HEK293T (cell line): ENCODE measurements around the gene ZYG11A.
A peak's percentile ranks its signal among the peaks of the same experiment; 100 is the strongest.

ENCODE experiments used
- CTCF ChIA-PET: fragments of 350-600 bp; formaldehyde crosslinking; extraction: SDS; loops from one replicate; lab custom pipeline; 2021; ENCODE audit warnings: antibody characterized with exemption, inconsistent platforms; lab: Yijun Ruan, JAX
- POLR2A ChIA-PET: fragments of 350-600 bp; formaldehyde crosslinking; extraction: SDS; loops from one replicate; lab custom pipeline; 2020; ENCODE audit warnings: antibody characterized with exemption, inconsistent platforms; lab: Yijun Ruan, JAX
- DNase-seq: peaks from one replicate; pipeline ENCODE4 v3.0.0; 2012; ENCODE audit warnings: mixed read lengths; ENCODE audit errors: extremely low spot score
- ARNT ChIP-seq: fragments of 450-650 bp; IDR thresholded peaks from 2 replicates; pipeline ENCODE4 v1.6.1; 2017; ENCODE audit warnings: mild to moderate bottlenecking
- BHLHE40 ChIP-seq: fragments of 450-650 bp; IDR thresholded peaks from 2 replicates; pipeline ENCODE4 v1.6.1; 2016; ENCODE audit warnings: mild to moderate bottlenecking, moderate library complexity, borderline replicate concordance
- CTBP1 ChIP-seq: fragments of 450-650 bp; IDR thresholded peaks from 2 replicates; pipeline ENCODE4 v1.6.1; 2016; ENCODE audit warnings: borderline replicate concordance
- ELF4 ChIP-seq: fragments of 450-650 bp; IDR thresholded peaks from 2 replicates; pipeline ENCODE4 v1.6.1; 2017; ENCODE audit warnings: antibody characterized with exemption
- FOXK2 ChIP-seq: fragments of 450-650 bp; IDR thresholded peaks from 2 replicates; pipeline ENCODE4 v1.6.1; 2016; ENCODE audit warnings: mild to moderate bottlenecking
- FOXM1 ChIP-seq: fragments of 450-650 bp; IDR thresholded peaks from 2 replicates; pipeline ENCODE4 v1.6.1; 2017; ENCODE audit warnings: mild to moderate bottlenecking, borderline replicate concordance
- HDGF ChIP-seq: fragments of 450-650 bp; IDR thresholded peaks from 2 replicates; pipeline ENCODE4 v1.6.1; 2017; ENCODE audit warnings: antibody characterized with exemption, borderline replicate concordance
- L3MBTL2 ChIP-seq: fragments of 450-650 bp; conservative IDR thresholded peaks from 2 replicates; pipeline ENCODE4 v1.6.1; 2016; ENCODE audit warnings: mild to moderate bottlenecking
- LEF1 ChIP-seq: fragments of 450-650 bp; IDR thresholded peaks from 2 replicates; pipeline ENCODE4 v1.6.1; 2017; ENCODE audit warnings: mild to moderate bottlenecking, borderline replicate concordance
- NFRKB ChIP-seq: fragments of 450-650 bp; IDR thresholded peaks from 2 replicates; pipeline ENCODE4 v1.6.1; 2016; ENCODE audit warnings: mild to moderate bottlenecking, moderate library complexity
- SP1 ChIP-seq: fragments of 450-650 bp; IDR thresholded peaks from 2 replicates; pipeline ENCODE4 v1.6.1; 2017
- SUZ12 ChIP-seq: fragments of 450-650 bp; IDR thresholded peaks from 2 replicates; pipeline ENCODE4 v1.6.1; 2016; ENCODE audit warnings: mild to moderate bottlenecking
- TARDBP ChIP-seq: fragments of 450-650 bp; IDR thresholded peaks from 2 replicates; pipeline ENCODE4 v1.6.1; 2016
- ZNF384 ChIP-seq: fragments of 450-650 bp; IDR thresholded peaks from 2 replicates; pipeline ENCODE4 v1.6.1; 2016
- TF ChIP-seq, protein P1 (sequence below): fragments of 450-650 bp; IDR thresholded peaks from 2 replicates; pipeline ENCODE4 v1.6.1; 2016

The ZYG11A gene

DNA sequence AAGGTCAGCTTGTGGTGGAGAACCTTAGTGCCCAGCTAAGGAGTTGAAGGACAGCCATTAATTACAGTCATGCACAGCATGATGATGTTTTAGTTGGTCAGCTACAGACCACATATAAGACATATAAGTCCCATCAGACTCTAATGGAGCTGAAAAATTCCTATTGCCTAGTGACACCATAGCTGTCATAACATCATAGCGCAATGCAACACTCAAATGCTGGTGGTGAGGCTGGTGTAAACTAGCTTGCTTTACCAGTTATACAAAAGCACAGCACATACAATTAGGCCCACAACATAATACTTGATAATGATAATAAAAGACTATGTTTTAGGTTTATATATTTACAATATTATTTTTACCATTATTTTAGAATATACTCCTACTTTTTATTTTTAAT lies 75.0 kb downstream of the ZYG11A start:
- ChIA-PET CTCF (no interaction called here), POLR2A (no interaction called here)
- DNase-seq, result no peak
- TF ChIP-seq BHLHE40 (no peak), ZNF384 (no peak), TARDBP (no peak), FOXM1 (no peak), ELF4 (no peak)
- TF ChIP-seq, protein P1, sequence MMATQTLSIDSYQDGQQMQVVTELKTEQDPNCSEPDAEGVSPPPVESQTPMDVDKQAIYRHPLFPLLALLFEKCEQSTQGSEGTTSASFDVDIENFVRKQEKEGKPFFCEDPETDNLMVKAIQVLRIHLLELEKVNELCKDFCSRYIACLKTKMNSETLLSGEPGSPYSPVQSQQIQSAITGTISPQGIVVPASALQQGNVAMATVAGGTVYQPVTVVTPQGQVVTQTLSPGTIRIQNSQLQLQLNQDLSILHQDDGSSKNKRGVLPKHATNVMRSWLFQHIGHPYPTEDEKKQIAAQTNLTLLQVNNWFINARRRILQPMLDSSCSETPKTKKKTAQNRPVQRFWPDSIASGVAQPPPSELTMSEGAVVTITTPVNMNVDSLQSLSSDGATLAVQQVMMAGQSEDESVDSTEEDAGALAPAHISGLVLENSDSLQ, result no peak

DNA sequence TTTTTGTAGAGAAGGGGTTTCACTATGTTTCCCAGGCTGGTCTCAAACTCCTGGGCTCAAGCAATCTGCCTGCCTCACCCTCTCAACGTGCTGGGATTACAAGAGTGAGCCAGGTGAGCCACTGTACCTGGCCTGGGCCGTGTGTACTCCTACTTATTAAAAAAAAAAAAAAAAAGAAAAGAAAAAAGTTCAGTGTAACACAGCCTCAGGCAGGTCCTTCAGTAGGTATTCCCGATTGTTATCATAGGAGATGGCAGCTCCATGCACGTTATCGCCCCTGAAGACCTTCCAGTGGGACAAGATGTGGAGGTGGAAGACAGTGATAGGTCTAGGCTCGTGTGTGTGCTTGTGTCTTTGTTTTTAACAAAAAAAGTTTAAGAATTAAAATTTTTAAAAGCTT lies 75.6 kb downstream of the ZYG11A start:
- no peak for DNase-seq
- POLR2A ChIA-PET, result interaction anchor here (1.2 kb wide), 1 partner anchor 9 kb away, joined by 4 read pairs; the partner anchor contains the start of gene SCP2
- TF ChIP-seq LEF1 (no peak), SUZ12 (no peak), TARDBP (no peak), CTBP1 (no peak), FOXM1 (no peak)
- TF ChIP-seq, protein P1, result no peak
- CTCF ChIA-PET, result no interaction called here

DNA sequence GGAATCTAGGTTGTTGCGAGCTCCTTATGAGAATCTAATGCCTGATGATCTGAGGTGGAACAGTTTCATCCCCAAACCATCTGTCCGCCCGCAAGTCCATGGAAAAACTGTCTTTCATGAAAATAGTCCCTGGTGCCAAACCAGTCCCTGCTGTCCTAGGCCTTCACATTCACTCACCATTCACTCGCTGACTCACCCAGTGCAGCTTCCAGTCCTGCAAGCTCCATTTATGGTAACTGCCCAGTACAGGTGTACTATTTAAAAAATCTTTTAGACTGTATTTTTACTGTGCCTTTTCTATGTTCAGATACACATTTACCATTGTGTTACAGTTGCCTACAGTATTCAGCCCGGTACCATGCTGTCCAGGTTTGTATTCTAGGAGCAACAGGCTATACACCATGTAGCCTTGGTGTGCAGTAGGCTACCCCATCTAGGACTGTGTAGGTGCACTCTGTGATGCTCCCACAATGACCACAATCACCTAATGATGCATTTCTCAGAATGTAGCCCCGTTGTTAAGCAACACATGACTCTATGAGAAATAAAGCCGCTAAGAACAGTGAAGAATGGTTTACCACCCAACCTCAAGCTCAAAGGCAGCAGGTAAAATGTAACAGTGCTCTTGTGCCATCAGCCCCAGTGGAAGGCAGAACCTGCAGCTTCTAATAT lies 76.6 kb downstream of the ZYG11A start:
- DNase-seq, result no peak
- ChIA-PET POLR2A (interaction anchor here (1.2 kb wide), 1 partner anchor 9 kb away, joined by 4 read pairs; the partner anchor contains the start of gene SCP2), CTCF (no interaction called here)
- TF ChIP-seq L3MBTL2, result no peak
- no peak for TF ChIP-seq HDGF
- no peak for TF ChIP-seq FOXM1
- no peak for TF ChIP-seq SP1
- TF ChIP-seq CTBP1, result no peak
- no peak for TF ChIP-seq FOXK2
- TF ChIP-seq, protein P1, result no peak
- no peak for TF ChIP-seq TARDBP
- no peak for TF ChIP-seq NFRKB

DNA sequence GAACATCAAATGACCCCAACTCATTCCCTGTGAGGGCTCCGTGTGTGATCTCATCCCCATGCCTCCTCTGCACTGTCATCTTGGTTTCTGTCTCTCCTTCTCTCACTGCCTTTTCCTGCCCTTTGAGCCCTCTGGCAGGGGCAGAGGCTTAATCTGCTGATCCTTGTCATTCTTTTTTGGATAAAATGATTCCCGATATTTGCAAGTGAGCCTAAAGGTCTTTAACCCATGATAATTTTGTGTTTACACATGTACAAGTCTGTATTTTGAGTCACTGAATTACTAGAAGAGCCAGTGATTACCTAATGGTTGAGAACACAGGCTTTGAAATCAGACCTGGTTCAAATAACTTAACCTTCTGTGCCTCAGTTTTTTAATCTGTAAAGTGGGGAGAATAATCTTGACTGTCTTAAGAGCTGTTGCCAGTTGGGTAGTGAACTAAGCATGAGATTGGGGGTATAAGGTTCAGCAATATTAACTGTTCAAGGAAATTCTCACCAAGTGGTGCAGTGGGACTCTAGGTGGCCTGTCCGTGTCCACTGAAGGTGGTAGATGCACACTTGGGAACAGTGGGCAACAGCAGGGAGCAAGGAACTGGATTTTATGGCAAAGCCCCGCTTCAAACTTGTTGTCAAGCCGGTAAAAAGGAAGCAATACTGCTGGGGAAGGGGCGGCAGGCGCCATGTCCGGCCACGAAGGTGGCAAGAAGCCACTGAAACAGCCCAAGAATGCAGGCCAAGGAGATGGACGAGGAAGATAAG lies 77.3 kb downstream of the ZYG11A start:
- TF ChIP-seq HDGF (no peak), ELF4 (no peak)
- no peak for DNase-seq
- POLR2A ChIA-PET, result interaction anchor here (1.2 kb wide), 1 partner anchor 8 kb away, joined by 4 read pairs; the partner anchor contains the start of gene SCP2
- CTCF ChIA-PET, result no interaction called here

GRCh38 chr1:52920791-52921291 lies 78.3 kb downstream of the ZYG11A start:
- ChIA-PET POLR2A (interaction anchor here (1.0 kb wide), 1 partner anchor 78 kb away, joined by 5 read pairs; the partner anchor contains the start of gene ZYG11A), CTCF (no interaction called here)
- no peak for DNase-seq
- TF ChIP-seq FOXK2 (no peak), HDGF (no peak), ARNT (no peak)

DNA sequence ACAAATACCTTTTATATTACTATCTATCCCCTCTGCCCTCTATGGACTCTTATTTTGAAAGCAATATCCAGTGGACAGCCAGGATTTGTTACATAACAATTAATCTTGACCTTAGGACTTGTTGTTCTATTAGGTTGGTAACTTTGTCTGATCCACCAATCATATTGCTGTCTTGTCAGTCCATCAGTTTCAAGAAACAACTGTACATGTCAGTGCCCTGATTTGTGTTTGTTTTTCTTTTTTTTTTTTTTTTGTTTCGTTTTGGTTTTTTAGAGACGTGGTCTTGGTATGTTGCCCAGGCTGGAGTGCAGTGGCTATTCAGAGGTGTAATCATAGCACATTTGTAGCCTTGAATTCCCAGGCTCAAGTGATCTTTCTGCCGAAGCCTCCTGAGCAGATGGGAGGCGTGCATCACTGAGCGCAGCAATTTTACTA lies 83.0 kb downstream of the ZYG11A start:
- no peak for DNase-seq
- ChIA-PET CTCF (interaction anchor here (0.6 kb wide), 1 partner anchor 16 kb away, joined by 3 read pairs; no protein-coding TSS in a partner anchor), POLR2A (no interaction called here)
- TF ChIP-seq ZNF384, result peak; percentile 70
- TF ChIP-seq, protein P1, result peak; percentile 74
- TF ChIP-seq TARDBP, result no peak
